GM21447 (cell line): ENCODE results near the gene DPY30.
"Not testable (repeated sequence)": the region's sequence is repeated elsewhere in the genome, so short reads cannot be mapped to it uniquely, and the experiment has no call there.

ENCODE experiments used
- ATAC-seq: cut with Tn5 transposase; IDR thresholded peaks from one replicate; pipeline ENCODE4 v1.9.1; 2021; ENCODE audit not compliant: unreplicated experiment

The DPY30 gene

DNA sequence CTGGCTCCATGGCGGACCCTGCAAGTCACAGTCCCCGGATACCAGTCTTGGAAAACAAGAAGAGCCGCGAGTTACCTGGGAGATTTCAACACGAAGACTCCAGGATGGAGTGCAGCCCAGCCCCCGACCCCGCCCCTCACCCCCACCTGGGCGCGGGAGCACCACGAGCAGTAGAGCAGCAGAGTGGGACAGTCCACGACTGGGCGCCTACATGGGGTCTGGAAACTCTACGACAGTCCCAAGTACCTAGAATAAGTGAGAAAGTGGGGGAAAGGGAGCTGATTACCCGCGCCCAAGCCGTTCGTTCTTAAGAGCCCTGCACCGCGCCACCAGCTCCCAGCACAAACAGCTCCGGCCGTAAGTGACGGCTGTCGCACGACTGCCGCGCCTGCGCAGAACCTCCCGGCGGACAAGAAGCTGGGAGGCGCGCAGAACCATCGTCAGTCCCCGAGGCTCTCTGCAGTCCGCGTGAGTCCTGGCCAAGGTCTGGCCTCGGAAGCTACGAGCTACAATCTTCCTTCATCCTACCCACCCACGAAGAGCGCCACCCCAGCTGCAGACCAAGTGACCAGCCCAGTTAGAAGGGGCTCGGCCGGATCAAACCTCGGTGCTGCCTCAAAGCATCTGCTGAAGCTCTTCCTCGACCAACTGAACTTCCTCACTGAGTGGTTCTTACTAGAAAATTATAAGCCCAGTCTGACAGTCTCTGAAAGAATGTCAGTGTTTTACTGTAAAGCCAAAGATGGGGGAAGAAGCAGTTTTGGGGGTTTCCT lies at the start of gene DPY30:
Gene DPY30, minus strand, starts transcription at position 359 of the 773 bp plus-strand sequence. Its CDS starts 349 bp downstream, at position 10.
- ATAC-seq = peak; percentile 82

- no peak for ATAC-seq
Measured at GRCh38 chr2:32074134-32074506, 34.5 kb upstream of the DPY30 start.

DNA sequence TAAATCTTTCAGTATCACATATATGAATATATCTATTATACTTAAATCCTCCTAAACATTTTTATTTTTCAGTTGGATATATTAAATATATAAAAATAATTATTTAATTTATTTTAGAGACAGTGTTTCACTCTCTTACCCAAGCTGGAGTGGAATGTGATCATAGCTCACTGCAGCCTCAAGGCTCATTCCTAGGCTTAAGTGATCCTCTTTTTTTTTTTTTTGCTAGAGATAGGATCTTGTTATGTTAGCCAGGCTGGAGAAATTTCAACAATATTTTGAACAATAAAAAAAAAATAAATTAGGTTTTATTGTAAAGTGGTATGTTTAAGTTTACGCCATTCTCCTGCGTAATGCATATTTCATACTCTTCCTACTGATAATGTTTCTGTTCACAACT lies 27.9 kb upstream of the DPY30 start:
- ATAC-seq = no peak

DNA sequence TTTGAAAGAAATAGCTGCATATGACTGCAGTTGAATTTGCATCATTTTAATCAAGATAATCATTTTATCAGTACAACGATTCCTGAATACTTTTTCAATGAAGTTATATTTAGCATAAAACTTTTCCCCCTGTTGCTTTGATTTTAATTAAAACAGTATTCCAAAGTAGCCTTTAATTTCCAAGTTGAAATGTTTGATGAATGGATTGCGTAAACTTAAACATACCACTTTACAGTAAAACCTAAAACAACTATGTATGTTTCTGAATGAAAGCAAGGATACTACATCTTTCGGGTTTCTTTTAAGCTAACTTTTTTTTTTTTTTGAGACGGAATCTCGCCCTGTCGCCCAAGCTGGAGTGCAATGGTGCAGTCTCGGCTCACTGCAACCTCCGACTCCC lies 25.1 kb upstream of the DPY30 start:
- ATAC-seq = no peak

GRCh38 chr2:32064021-32064601 lies 24.5 kb upstream of the DPY30 start:
- peak; percentile 10 for ATAC-seq

DNA sequence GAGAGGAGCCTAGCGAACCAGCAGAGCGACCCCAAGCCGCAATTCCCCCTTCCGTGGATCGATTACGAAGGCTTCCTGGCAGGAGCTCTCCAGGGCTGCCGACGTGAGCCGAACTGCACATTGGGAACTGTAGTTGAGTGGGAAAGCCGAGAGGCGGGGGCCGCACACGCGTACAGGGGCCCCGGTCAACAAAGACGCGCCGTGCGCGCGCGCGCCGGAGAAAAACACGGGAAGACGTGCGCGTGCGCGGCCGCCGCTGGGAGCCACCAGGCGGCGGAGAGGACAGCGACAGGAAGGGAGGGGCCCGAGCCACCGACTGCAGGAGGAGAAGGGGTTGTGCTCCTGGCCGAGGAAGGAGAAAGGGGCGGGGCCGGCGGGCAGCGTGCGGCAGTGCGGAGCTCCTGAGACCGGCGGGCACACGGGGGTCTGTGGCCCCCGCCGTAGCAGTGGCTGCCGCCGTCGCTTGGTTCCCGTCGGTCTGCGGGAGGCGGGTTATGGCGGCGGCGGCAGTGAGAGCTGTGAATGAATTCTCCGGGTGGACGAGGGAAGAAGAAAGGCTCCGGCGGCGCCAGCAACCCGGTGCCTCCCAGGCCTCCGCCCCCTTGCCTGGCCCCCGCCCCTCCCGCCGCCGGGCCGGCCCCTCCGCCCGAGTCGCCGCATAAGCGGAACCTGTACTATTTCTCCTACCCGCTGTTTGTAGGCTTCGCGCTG lies 23.9 kb upstream of the DPY30 start, which contains the start of gene SPAST:
Gene SPAST, plus strand, starts transcription at position 247 of the 711 bp plus-strand sequence. Its CDS starts 276 bp downstream, at position 523.
- peak; percentile 94 for ATAC-seq

GRCh38 chr2:32061973-32062861 lies 22.6 kb upstream of the DPY30 start:
- no peak for ATAC-seq

- ATAC-seq = no peak
Measured at GRCh38 chr2:32061430-32061829, 21.8 kb upstream of the DPY30 start.

GRCh38 chr2:32060266-32060665 lies 20.7 kb upstream of the DPY30 start:
- no peak for ATAC-seq

DNA sequence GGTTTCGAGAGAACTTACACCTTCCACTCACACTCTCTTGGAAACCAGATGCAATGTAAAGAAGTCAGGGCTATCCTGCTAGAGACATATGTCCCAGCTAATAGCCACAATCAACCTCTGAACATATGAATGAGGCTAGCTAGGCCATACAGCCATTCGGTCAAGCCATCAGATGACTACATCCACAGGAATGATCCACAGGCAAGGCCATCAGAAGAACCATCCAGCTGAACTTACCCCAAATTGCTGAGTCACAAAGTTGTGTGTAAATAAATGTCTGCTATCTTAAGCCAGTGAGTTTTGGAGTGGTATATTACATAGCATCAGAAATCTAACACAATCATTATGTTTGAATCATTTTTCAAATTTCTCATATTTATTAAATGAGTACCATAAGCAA lies 18.5 kb upstream of the DPY30 start:
- no peak for ATAC-seq

GRCh38 chr2:32054583-32054982 lies 15.0 kb upstream of the DPY30 start:
- ATAC-seq = not testable (repeated sequence)

DNA sequence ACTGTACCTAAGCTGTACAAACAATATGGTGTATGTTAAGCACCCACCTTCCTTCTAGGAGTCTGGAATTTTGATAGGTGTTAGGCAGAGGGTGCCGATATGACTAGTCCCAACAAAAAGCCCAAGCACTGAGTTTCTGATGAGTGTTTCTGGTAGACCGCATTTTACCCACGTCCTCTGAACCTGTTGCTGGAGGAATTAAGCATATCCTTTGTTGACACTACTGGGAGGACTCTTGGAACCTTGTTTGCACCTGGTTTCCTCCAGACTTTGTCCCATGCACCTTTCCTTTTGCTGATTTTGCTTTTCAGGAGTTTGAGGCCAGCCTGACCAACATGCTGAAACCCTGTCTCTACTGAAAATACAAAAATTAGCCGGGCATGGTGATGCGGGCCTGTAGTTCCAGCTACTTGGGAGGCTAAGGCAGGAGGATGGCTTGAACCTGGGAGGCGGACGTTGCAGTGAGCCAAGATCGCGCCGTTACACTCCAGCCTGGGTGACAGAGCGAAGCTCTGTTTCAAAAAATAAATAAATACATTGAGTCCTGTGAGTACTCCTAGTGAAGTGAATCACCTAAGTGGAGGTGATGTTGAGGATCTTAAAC lies 12.3 kb upstream of the DPY30 start:
- ATAC-seq = no peak

DNA sequence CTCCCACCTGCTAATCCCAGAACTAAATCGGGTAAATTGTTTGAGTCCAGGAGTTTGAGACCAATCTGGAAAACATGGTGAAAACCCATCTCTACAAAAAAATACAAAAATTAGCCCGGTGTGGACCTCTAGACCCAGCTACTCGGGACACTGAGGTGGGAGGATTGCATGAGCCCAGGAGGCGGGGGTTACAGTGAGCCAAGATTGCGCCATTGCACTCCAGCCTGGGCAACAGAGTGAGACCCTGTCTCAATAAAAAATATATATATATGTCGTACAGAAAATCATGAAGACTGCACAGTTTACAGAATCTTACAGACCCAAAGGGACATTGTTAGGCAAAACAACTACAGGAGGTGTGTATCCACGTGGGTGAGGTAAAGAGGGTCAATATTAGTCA lies 4.0 kb upstream of the DPY30 start:
- ATAC-seq = no peak

DNA sequence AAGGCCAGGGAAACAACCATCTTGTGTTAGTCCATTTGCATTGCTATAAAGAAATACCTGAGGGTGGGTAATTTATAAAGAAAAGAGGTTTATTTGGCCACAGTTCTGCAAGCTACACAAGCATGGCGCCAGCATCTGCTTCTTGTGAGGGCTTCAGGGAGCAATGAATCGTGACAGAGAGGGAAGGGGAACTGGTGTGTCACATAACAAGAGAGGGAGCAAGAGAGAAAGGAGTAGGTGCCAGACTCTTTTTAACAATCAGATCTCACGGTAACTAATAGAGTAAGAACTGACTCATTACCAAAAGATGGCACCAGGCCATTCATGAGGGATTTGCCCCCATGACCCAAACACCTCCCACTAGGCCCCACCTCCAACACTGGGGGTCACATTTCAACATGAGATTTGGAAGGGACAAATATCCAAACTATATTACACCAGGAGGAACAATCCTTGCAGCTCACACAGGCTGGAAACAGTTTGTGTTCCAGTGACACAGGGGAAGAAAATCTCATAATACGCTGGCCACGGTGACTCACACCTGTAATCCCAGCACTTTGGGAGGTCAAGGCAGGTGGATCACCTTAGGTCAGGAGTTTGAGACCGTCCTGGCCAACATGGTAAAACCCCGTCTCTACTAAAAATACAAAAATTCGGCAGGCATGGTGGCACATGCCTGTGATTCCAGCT lies 5.3 kb downstream of the DPY30 start:
- not testable (repeated sequence) for ATAC-seq

DNA sequence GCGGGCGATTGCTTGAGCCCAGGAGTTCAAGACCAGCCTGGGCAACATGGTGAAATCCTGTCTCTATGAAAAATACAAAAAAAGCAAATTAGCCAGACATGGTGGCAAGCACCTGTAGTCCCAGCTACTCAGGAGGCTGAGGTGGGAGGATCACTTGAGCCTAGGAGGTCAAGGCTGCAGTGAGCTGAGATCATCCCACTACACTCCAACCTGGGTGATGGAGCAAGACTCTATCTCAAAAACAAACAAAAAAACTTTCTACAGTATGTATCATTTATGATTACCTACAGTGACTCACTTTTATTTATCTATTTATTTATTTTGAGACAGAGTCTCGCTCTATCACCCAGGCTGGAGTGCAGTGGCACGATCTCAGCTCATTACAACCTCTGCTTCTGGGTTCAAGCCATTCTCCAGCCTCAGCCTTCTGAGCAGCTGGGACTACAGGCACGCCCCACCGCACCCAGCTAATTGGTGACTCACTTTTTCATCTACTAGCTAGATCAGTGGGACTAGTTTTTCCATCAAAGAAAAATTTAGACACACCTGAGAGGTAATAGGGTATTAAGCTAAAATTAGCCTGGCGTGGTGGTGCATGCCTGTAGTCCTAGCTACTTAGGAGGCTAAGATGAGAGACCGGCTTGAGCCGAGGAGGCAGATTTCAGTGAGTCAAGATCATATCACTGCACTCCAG lies 20.7 kb downstream of the DPY30 start:
- not testable (repeated sequence) for ATAC-seq

DNA sequence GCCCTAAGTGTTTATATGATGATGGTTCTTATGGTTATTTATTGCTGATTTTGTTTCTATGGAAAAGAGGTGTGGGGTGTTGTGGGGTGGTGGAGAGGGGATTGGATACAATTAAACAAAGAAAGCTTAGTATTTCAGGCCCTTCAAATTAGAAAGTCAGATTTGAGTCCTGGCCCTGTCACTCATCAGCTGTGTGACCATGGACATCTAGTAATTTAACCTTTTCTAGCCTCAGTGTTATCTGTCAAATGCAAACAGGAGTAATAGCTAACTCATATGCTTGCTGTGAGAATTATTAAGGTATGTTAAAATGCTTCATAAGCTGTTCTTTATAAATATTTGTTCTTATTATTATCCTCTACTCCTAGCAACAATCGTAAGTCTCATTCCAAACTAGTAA lies 26.7 kb downstream of the DPY30 start:
- no peak for ATAC-seq

GRCh38 chr2:32011485-32011960 lies 28.1 kb downstream of the DPY30 start:
- ATAC-seq = no peak

- ATAC-seq = peak; percentile 62
Measured at GRCh38 chr2:32010670-32011484, 28.7 kb downstream of the DPY30 start, which contains the start of gene MEMO1. TSS of gene MEMO1 (minus strand) at chr2:32011008. CDS start at chr2:32010247, 761 bp downstream.
